HG03095 (cell line): ENCODE data around the gene RERE.

ENCODE experiments used
- ATAC-seq: cut with Tn5 transposase; IDR thresholded peaks from one replicate; pipeline ENCODE4 v1.9.1; 2021; ENCODE audit warnings: moderate library complexity; ENCODE audit not compliant: unreplicated experiment

Gene RERE

GRCh38 chr1:8674481-8674880 lies 143.0 kb downstream of the RERE start:
- no peak for ATAC-seq

- ATAC-seq: no peak
These were observed 146.0 kb downstream of the RERE start for GRCh38 chr1:8671306-8671917.

GRCh38 chr1:8670371-8670818 lies 147.0 kb downstream of the RERE start:
- ATAC-seq: no peak

GRCh38 chr1:8669606-8670335 lies 147.7 kb downstream of the RERE start:
- no peak for ATAC-seq

- no peak for ATAC-seq
These were observed 149.4 kb downstream of the RERE start for GRCh38 chr1:8667869-8668594.

GRCh38 chr1:8666389-8667167 lies 150.9 kb downstream of the RERE start:
- no peak for ATAC-seq

GRCh38 chr1:8665833-8666232 lies 151.6 kb downstream of the RERE start:
- ATAC-seq: no peak

GRCh38 chr1:8664887-8665286 lies 152.6 kb downstream of the RERE start:
- no peak for ATAC-seq

- ATAC-seq: no peak
These were observed 153.5 kb downstream of the RERE start for GRCh38 chr1:8663915-8664329.

- no peak for ATAC-seq
These were observed 154.2 kb downstream of the RERE start for GRCh38 chr1:8663090-8663802.

GRCh38 chr1:8662380-8663072 lies 154.9 kb downstream of the RERE start:
- ATAC-seq: no peak

- no peak for ATAC-seq
These were observed 156.0 kb downstream of the RERE start for GRCh38 chr1:8661185-8662110.

- ATAC-seq: no peak
These were observed 157.0 kb downstream of the RERE start for GRCh38 chr1:8660411-8660828.

- ATAC-seq: no peak
These were observed 157.8 kb downstream of the RERE start for GRCh38 chr1:8659593-8659992.

- ATAC-seq: no peak
These were observed 163.6 kb downstream of the RERE start for GRCh38 chr1:8653878-8654277.

- no peak for ATAC-seq
These were observed 164.9 kb downstream of the RERE start for GRCh38 chr1:8652467-8653046.

GRCh38 chr1:8651962-8652361 lies 165.5 kb downstream of the RERE start:
- no peak for ATAC-seq

GRCh38 chr1:8651236-8651890 lies 166.1 kb downstream of the RERE start:
- ATAC-seq: no peak
